Hematopoietic multipotent progenitor cell treated with erythropoietin and hydrocortisone succinate and interleukin-3 and kit ligand, for 15 days (in vitro differentiated cells): Measurements from ENCODE around the gene HSCB.
"Not testable (repeated sequence)": the region's sequence is repeated elsewhere in the genome, so short reads cannot be mapped to it uniquely, and the experiment has no call there.

Experiments used
- DNase-seq: peaks from one replicate; pipeline ENCODE4 v3.0.0-alpha.2; 2015; ENCODE audit warnings: low spot score

Gene HSCB

GRCh38 chr22:28741785-28742561 is at the start of gene HSCB, which contains the start of gene CHEK2:
Gene HSCB (plus strand): TSS chr22:28742039. CDS start chr22:28742096, 57 bp downstream.
Gene CHEK2 (minus strand): TSS chr22:28741820. CDS start chr22:28734721, 7,099 bp downstream.
- peak; percentile 98 for DNase-seq

GRCh38 chr22:28693041-28693760 is 48.6 kb upstream of the HSCB start:
- DNase-seq: not testable (repeated sequence)

- no peak for DNase-seq
Measured at GRCh38 chr22:28702891-28703290, 38.9 kb upstream of the HSCB start.

DNA sequence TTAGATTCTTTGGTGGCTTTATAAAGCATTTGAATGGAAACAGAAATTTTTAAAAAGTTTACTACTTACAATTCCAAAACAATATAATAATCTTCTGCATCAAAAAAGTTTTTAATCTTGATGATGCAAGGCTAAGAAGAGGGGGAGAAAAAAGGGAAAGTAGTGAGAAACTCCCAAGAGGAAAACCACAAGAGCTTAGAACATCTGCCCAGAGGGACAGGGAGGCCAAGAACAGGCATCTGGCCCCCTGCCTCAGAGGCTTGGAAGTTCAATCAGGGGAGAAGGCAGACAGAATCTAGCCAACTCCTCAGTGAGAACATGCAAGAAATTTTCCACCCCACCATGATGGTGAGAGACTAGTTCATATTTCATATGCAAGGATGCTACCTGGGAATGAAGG is 38.4 kb upstream of the HSCB start:
- DNase-seq: no peak

GRCh38 chr22:28706845-28707244 is 35.0 kb upstream of the HSCB start:
- no peak for DNase-seq

GRCh38 chr22:28710107-28710506 is 31.7 kb upstream of the HSCB start:
- DNase-seq: no peak

- no peak for DNase-seq
Measured at GRCh38 chr22:28710576-28711191, 31.2 kb upstream of the HSCB start.

- no peak for DNase-seq
Measured at GRCh38 chr22:28711341-28711740, 30.5 kb upstream of the HSCB start.

DNA sequence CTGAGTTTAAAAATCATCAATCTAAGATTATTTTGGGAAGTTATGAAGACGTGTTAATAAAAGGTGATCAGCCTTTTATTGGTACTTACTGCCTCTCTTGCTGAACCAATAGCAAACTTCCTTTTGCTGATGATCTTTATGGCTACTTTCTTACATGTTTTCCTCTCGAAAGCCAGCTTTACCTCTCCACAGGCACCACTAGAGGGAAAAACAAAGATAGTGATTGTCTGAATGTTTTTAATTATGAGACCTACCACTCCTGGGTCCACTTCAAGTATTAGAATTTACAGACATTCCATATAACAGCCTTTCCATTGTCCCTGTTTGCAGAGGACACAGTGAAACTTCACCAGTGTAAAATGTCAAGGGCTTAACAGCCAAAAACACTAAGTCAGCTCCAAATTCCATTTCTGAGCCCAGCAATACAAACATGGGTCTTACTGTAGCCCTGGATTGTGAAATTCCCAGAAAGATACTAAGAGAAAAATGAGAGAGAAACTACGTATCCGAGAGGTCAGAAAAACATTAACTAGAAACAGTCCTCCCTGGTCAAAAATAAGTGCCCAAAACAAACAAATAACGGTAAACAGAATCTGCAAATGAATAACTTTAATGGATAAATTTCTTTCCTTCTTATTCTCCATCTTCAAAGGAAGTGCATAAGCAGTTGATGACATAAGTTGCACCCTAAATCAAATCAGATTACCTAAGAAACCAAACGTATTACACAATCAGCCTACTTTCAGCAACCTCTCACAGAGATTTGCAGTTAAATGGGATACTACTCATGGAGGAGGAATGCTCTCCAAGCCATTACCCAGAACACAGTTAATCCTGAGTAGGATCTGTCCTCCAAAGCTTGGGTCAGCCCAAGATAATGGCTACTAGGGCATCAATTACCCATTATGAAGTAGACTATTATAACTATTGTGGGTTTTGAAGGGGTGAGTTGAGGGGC is 29.7 kb upstream of the HSCB start:
- DNase-seq: no peak

GRCh38 chr22:28714043-28714628 is 27.7 kb upstream of the HSCB start:
- no peak for DNase-seq

DNA sequence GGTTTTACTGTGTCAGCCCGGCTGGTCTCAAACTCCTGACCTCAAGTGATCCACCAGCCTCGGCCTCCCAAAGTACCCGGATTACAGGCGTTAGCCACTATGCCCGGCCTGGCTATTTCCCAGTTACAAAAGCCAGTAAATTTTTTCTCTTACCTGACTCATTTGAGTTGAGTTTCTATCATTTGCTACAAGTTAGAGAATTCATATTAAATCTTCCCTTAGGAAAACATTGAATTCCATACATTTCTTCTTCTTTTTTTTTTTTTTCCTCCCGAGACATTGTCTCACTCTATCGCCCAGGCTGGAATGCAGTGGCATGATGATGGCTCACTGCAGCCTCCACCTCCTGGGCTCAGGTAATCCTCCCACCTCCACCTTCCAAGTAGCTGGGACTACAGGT is 26.2 kb upstream of the HSCB start:
- no peak for DNase-seq

DNA sequence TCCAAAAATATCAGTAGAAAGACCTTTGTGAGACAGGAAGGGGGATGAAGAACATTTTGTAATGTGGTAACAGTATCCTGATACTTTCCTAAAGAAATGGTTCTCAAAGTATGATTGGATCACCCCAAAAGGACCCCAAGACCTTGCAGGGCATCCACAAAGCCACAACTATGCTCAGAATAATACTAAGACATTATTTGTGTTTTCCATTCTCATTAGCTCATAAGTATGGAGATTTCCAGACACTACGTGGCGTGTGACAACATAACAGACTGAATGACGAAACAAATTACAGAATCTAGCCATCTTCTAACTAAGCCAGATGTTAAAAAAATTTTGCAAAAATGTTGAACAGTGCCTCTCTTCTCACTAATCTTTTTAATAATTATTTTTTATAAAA is 25.2 kb upstream of the HSCB start:
- DNase-seq: no peak

DNA sequence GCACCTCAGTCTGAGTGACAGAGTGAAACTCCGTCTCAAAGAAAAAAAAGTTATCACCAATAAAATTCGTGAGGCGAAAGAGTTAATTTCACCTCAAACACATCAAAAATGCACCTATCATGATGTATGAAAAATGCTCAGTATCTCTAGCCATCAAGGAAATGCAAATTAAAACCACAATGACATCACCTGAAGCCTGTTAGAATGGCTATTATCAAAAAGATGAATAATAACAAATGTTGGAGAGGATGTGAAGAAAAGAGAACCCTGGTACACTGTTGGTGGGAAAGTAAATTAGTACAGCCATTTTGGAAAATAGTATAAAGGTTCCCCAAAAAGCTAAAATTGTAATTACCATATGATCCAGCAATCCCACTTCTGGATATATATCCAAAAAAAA is 23.8 kb upstream of the HSCB start:
- DNase-seq: no peak

DNA sequence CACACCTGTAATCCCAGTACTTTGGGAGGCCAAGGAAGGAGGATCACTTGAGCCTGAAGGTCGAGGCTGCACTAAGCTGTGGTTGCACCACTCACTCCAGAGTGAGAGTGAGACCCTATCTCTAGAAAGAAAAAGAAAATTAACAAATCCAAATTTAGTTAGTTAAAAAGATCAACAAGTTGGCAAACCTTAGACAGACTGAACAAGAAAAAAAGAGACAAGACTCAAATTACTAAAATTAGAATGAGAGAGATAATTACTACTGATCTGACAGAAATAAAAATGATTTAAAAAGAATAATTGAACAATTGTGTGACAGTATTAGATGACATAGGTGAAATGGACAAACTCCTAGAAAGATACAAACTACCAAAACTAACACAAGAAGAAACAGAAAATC is 13.8 kb upstream of the HSCB start:
- no peak for DNase-seq

- no peak for DNase-seq
Measured at GRCh38 chr22:28728621-28729313, 13.1 kb upstream of the HSCB start.

GRCh38 chr22:28730179-28730578 is 11.7 kb upstream of the HSCB start:
- no peak for DNase-seq

- no peak for DNase-seq
Measured at GRCh38 chr22:28734393-28734792, 7.4 kb upstream of the HSCB start.

DNA sequence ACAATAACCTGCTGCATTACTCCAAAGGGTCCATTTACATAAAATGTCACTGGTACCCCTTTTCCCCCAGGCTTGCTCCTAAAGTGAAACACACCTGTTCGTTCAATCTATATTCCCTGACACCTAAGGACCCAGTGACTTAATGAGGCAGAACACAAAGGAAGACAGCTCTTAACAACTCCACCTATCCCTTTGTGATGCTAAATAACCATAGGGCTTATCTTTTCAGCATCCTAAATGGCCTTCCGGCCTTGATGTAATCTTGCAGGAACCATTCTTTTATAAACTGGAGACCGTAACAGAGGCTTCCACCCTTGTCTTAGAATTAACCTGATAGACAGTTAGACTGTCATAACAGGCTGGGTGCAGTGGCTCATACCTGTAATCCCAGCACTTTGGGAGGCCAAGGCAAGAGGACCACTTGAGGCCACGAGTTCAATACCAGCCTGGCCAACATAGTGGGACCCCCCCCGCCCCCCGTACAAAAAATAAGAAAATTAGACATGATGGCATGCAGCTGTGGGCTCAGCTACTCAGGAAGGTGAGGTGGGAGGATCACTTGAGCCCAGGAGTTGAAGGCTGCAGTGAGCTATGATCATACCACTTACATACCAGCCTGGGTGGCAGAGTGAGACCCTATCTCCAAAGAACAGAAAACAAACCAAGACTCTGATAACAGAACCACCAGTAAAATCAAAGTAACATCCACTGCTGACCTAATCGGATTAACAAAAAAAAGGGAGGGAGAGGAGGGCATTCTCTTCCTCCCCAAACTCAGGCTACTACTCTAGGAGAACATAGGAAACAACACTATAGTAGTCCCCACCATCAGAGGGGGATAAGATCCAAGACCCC is 5.3 kb upstream of the HSCB start:
- DNase-seq: no peak

DNA sequence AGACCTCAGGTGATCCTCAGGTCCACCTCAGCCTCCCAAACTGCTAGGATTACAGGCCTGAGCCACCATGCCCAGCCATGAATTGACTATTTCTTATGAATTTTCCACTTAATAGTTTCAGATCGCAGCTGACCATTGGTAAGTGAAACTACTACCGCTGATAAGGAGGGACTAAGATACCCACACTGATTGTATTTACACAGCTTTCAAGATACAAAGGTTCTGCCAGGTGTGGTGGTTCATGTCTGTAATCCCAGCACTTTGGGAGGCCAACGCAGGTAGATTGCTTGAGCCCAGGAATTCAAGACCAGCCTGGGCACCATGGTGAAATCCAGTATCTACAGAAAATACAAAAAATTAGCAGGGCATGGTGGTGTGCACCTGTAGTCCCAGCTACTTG is 4.1 kb upstream of the HSCB start:
- DNase-seq: no peak

- DNase-seq: not testable (repeated sequence)
Measured at GRCh38 chr22:28738876-28739275, 3.0 kb upstream of the HSCB start.
